ENCODE data around the gene CCDC86.

CCDC86 gene

DNA sequence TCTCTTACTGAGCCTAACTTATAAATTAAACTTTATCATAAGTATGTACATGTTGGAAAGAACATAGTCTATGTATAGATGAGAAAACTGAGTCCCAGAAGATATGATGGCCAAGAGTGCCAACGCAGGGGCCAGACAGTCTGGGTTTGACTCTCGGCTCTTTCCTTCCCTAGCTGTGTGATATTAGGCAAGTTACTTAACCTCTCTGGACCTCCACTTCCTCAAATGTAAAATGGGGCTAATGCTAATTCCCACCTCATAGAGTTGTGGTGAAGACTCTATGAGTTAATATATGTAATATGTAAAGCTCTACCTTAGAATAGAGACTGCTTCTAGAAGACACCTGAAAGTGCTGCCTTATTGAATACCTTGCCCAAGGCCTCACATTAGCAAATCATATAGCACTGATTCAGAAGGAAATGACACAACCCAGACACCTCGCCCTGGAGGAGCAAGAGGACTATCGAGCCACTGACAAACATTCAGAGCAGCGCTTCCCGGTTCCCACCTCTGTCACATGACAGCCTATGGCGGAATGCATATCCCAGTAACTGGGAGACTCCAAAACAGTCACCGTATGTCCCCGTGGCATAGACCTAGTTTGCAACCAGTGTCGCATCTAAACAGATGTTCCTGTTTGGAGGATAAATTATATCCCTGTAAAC lies 11.3 kb upstream of the CCDC86 start:
- in situ Hi-C loops (cut with HindIII; ENCODE audit: low sequenced_read_pairs), result no loop called here

DNA sequence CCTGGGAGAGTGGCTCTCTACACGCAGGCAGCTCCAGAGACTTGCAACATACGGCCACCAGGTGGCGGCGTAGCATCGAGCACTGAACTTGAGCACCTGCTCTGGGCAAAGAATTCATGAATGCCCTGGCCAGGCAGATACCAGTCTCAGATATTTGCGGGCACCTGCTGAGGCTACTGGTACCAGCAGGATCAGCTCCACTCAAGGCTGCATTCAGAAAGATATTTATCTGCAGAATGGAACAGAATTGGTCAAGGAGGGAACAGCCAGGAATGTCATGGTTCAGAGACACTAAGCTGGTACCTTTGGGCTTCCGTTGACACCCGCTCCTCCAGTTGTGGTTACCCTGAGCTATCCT lies 10.8 kb upstream of the CCDC86 start:
- in situ Hi-C loops (cut with HindIII; ENCODE audit: low sequenced_read_pairs), result no loop called here

DNA sequence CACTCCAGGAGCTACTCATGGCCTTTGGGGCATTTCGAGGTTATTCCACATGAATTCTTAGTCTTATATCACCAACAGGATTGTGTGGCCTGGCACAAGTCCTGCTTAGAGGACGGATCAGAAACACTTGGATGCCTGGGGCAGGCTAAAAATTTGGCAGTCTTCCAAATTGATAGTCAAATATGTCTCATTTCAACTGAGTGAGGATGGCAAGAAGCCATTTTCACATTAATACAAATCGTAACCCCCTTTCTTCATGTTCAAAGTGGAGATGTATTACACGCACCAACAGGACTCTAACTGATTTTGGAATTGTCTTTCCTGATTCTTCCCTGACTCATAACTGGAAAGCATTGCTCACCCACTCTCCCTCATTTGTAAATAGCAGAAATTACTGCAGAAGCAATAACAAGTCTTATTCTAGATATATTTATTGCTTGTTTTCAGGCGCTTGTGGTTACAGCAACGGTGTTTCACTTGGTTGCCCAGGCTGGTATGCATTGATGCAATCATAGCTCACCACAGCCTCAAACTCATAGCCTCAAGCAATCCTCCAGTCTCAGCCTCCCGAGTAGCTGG lies 10.3 kb upstream of the CCDC86 start:
- in situ Hi-C loops (cut with HindIII; ENCODE audit: low sequenced_read_pairs), result no loop called here

DNA sequence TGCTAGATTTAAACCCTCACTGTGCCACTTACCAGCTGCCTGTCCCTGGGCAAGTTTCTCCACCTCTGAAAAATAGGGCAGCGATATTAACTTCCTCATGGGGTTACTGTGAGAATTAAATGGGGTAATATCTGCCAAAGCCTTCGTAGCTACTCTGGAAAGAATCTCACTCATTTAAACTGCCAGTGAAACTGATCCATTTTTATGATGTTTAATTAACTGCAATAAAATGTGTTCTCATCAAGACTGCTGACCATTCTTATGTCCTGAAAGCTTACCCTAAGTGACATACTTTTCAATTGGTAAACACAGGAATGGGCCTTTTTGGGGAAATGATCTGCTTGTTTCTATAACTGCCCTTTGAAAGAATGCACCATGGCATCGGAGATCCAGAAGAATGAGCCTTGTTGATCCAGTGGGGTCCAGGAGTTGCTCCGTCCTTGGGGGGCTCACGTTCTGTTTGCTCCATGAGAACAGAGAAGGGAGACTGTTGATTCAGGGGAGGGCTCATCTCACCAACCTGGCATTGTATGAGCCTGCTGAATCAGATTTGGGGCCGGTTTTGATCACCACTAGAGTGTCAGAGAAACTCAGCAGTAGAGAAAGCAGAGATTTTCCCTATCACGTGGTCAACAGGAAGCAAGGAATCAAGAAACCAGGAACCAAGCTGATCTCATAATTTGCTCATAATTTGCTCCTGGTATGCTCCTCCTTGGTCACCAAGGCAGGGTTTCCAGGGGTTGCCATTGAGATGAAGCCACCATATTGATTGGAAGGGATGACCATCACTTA lies 7.0 kb upstream of the CCDC86 start:
- in situ Hi-C loops (cut with HindIII; ENCODE audit: low sequenced_read_pairs), result no loop called here

DNA sequence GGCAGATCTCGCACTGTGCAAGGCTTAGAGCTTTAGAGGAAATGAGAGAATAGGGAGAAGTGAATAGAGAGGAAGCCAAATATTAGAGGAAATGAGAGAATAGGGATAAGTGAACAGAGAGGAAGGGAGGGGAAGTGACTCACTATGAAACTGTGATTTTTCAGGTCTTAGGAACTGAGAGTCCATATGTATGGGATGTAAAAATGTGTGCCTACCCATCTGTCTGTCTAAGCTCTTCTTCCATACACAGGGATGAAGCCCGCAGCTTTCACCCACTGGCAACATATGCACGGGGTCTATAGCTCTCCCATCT lies 6.4 kb upstream of the CCDC86 start:
- in situ Hi-C loops (cut with HindIII; ENCODE audit: low sequenced_read_pairs), result no loop called here

DNA sequence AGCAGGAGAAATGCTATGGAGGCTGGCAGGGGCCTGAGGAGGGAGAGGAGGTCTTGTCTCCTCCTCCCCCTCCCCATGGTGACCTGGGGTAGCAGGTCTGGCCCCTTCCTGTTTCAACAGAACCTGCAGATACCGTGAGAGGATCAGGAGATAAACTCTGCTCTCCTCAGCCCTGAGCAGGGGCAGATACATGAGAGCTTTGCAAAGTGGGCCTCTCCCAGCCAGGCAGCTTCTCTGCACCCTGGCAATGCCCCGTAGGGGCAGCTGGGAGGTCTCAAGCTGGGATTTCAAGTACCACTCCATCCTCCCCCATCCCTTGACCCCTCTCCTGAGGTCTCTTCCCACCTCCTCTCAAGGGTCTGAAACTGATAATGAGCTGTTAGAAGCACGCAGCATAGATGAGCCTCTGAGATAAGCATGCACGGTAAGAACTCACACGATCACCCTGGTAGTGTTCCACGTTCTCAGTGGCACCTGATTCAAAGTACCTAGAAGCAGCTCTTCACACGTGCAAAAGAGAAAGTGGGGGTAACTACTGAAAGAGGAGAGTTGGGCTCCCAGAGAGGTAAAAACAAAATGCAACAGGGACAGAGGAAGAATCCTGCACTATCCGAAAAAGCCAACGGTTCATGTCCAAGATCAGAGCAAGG lies 4.9 kb upstream of the CCDC86 start:
- in situ Hi-C loops (cut with HindIII; ENCODE audit: low sequenced_read_pairs), result no loop called here

DNA sequence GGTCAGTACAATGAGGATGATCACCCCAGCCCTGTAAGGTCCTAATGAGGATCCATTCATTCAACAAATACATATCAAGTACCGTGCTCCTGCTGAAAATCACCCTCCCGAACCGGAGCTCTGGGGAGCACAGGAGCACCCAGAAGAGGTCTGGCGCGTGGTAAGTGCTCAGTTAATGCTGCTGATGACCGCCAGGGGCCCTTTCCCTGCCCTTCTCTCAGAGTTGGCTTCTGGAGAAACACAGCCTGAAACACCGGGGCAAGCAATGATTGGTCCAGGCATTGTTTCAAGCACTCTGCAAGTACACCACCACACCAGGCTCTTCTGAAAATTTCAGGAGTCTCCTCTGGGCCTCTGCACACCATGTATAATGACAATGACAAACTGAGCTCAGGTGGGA lies 3.8 kb upstream of the CCDC86 start:
- in situ Hi-C loops (cut with HindIII; ENCODE audit: low sequenced_read_pairs), result no loop called here

DNA sequence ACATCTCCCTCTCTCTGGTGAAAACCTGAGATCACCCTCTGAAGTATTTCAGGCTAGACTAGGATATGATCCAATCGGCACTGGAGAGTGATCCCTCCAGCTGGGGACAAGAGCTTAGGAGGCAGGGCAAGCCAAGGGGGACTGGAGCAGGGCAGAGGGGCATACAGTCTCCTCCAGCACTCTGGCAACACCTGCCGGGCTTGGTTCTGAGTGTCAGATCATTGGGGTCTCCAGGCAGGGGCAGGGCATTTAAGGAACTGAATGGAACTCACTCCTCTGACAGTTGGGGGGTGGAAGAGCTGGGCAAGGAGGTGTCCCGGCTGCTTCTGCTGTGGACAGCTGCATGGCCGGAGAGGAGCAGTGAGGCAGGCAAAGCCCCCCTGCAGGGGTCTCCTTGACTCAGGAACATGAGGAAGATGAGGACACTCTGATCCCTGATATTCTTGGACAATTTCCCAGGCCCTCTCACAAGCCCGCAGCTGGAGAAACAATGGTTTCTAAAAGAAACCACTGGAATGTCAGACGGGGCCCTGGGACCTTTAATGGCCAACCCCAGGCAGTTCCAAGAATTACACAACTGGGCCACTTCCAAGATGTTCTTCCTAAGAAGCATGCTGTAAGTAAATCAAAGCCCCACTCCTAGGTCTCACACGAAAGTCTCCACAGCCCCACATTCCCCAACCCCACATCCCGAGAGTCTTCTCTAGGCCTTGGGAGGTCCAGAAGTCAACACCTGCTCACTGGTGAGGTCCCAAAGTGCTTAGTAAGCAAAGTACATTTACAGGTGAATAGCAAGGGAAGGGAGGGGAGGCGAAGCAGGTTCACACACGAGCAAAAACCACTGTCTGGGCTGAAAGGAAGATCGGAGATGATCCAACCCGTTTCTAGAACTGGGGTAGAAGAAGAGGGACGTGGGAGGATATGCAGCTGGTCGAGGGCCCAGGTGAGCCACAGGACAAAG lies 1.2 kb upstream of the CCDC86 start:
- in situ Hi-C loops (cut with HindIII; ENCODE audit: low sequenced_read_pairs), result no loop called here

DNA sequence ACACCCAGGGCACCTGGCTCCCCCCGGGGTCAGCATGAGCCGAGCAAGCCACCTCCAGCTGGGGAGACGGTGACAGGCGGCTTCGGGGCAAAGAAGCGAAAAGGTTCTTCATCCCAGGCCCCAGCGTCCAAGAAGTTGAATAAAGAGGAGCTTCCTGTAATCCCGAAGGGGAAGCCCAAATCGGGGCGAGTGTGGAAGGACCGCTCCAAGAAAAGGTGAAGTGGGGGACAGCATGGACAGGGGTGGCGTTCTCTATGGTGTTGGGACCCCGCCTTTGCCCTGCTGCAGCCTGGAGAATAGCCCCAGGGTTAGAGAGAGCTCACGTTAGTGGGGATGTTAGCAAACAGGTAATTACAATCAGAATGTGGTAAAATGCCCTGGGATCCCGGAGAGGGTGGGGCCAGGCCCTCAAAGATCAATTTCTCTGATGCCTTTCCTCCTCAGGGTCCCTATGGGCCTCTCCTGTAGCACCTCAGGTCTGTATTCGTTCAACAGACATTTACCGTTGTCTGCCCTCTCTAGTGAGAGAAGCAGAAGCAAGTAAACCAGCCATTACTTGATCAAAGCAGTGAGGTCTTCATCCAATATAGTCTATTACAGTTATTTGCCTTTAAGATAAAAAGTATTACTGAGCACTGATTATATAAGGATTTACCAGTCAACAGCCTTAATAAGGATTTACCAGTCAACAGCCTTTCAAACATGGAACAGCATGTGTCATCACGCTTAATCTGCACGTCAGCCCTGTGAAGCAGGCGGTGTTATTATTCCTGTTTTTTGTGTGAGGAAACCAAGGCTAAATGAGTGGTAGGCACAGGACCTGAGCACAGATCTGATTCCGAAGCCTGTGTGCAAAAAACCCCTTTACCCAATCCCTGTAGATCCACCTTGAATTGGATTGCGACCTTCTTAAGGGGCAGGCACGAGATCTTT lies 1.0 kb downstream of the CCDC86 start:
- in situ Hi-C loops (cut with HindIII; ENCODE audit: low sequenced_read_pairs), result no loop called here

DNA sequence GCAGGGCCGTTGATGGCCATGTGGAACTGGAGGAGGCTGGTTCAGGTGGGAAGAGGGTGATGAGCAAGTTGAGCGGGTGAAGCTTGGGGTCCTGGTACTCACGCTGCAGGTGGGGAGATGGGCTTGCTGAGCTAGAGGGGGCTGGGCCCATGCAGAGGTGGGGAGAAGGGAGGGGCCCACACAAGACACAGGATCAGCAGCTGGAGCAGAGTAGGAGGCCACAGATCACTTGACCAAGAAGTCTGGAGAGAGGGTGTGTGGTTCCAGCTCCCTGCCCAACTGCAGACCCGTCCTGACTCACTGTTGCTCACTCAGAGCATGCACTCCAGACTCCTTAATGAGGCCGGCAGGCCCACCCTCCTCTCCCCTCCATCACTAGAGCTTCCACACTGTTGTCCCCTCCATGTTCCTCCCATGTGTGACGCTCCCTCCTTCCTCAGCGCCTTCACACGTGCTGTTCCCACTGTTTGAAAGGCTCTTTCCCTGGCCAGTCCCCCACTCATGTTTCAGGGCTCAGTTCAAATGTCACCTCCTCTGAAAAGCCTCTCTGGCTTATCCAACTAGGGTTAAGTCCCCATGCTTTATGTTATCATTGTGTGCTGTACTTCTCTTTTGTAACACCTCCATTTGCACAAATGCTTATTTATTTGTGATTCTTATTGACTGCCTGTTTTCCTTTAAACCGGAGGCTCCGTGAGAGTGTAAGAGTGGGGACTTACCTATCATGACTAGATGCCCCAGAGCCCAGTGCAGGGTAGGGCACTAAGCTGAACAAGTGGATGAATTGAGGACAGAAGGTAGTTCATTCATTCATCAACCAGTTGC lies 2.3 kb downstream of the CCDC86 start:
- in situ Hi-C loops (cut with HindIII; ENCODE audit: low sequenced_read_pairs), result no loop called here

DNA sequence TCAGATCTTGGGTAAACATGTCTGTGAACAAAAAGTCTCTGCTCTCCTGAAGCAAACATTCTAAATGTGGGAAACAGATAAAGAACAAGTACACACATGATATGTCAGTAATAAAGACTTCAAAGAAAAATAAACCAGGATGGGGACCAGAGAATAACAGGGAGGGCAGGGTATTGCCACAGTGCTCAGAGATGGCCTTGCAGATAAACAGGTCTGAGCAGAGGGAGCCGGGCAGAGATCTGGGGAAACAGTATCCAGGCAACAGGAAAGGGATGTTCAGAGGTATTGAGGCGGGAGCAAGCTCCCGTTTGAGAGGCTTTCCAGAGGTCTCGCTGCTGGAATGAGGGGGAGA lies 2.9 kb downstream of the CCDC86 start:
- in situ Hi-C loops (cut with HindIII; ENCODE audit: low sequenced_read_pairs), result no loop called here

DNA sequence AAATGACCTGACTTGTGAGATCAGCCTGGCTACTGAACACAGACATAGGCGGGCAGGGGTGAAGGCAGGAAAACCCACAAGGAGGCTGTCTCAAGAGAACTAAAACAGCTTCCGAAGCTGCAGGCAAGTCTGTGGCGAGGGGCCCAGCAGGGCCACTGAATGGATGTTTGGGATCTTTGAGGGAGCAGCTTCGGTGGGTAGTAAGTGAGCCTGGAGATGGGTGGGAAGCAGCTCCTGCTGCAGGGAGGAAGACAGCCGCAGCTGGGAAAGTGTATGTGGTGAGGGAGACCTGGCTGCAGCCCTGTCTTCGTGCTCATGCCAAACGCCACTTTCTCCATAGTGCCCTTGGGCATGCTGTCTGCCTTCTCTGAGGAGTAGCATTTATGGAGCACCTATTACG lies 3.4 kb downstream of the CCDC86 start:
- in situ Hi-C loops (cut with HindIII; ENCODE audit: low sequenced_read_pairs), result no loop called here

DNA sequence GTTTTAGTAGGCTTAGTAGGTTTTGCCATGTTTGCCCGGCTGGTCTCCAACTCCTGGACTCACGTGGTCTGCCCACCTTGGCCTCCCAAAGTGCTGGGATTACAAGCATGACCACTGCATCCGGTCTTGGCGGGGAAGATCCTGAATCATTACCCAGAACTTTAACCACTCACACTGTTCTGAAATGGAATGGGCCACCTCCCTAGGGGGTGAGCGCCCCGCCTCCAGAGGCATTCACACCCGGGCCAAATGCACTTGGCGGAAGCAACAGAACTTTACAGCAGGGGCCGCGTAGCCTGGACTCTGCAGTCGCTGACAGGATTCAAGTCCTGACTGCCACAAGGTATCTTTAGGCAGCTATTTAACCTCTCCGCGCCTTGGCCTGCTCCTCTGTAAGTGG lies 5.4 kb downstream of the CCDC86 start:
- in situ Hi-C loops (cut with HindIII; ENCODE audit: low sequenced_read_pairs), result no loop called here

DNA sequence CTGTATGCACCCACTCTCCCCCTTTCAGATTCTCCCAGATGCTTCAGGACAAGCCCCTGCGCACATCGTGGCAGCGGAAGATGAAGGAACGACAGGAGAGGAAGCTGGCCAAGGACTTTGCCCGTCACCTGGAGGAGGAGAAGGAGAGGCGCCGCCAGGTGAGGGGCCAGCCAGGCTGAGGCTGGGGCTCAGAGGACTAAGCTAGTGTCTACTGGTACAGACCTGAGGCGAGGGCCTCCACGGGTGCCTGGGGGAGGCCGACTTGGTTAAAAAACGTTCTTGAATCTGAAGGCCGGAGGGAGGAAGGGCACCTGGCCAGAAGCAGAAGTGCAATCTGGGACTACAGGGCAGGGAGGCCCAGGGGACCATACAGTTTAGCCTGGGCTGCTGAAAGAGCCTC lies 6.0 kb downstream of the CCDC86 start:
- in situ Hi-C loops (cut with HindIII; ENCODE audit: low sequenced_read_pairs), result no loop called here

DNA sequence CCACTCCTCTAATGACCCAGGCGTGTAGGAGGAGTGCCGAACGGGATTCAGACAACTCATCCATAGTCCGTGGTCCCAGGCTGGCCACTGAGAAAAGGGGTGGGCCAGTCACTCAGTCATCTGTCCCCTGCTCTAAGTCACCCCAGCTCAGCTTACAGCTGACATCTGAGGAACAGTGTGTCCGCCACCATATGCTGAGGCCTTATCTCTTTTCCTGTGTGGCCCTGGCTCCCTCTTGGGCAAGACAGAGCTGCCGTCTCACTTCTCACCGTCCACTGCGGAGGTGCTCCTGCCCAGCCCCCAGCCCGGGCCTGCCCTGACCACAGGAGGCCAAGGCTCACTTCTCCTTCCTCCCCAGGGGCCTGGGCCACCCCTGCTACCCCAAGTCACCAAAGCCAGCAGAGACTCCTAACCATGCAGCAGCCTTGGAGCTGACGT lies 6.8 kb downstream of the CCDC86 start:
- in situ Hi-C loops (cut with HindIII; ENCODE audit: low sequenced_read_pairs), result no loop called here

DNA sequence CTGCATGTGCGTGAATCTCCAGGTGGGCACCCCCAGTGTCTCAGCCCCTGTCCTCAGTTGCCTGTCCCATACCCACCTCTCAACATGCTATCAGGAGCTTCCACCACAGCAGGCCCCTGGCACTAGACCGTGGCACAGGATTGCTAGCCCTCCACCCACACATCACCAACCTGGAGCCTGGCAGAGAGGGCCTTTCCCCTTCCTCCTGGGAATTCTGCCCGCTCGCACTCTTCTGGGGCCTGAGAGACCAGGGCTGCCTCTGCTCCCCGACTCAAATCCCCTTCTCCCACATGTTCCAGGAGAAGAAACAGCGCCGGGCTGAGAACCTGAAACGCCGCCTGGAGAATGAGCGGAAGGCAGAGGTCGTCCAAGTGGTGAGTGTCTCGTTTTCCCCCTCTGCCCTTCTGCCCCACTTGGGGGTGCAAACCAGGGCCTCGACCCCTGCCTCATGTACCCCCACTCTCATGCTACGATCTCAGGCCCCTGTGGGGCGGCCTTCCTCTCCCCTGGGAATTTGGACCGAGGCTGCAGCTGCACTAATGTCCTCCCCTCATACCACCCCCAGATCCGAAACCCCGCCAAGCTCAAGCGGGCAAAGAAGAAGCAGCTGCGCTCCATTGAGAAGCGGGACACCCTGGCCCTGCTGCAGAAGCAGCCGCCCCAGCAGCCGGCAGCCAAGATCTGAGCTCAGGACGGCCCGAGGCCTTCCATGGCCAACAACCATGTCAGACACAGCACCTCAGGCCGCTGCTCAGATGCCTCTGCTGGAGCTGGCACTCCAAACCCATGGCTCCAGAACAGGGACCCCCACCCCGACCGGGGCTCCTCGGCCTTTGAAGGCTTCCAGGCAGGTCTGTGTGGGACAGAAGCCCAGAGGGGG lies 8.0 kb downstream of the CCDC86 start:
- in situ Hi-C loops (cut with HindIII; ENCODE audit: low sequenced_read_pairs), result no loop called here

DNA sequence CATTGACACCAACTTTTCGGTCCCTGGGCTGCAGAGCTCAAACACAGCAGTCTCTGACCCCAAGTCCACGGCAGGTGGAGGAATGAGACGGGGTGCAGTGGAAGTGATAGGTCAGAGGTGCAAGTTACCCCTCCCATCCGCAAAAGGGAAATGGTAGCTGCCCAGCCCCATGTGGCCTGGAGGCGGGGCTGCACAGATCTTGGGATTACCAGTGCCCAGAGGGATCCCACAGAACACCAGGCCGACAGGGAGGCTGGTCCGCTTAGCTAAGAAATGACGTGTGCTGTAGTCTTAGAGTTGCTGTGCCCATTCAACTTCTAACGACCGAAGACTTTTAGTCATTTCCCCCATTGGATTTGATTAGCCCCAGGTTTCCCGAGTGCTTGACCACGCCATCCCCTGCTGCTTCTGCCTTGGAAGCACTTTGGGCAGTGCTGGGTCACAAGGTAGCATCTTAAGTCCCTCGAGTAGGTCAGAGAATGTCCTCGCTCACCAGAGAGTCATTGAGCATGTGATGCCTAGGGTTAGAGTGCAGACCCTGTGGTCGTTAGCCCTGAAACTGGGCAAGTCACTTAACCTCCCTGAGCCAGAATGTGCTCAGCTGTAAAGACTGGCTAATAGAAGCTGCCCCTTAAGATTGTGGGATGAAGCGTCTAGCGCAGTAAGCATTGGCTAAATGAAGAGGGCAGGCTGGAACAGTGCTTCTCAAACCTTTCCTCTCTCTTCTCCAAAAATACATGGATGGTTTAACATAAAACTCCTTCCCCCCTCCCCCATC lies 9.6 kb downstream of the CCDC86 start:
- in situ Hi-C loops (cut with HindIII; ENCODE audit: low sequenced_read_pairs), result no loop called here
